Left lobe of liver (tissue), 2 donors: ENCODE measurements around the gene GALNT17. TPM values are rescaled to one million over a fixed set of nuclear protein-coding genes. Genes with fewer than 3 reads are reported as not detected.
A peak's percentile ranks its signal among the peaks of the same experiment; 100 is the strongest.
"Not testable (repeated sequence)": the region's sequence is repeated elsewhere in the genome, so short reads cannot be mapped to it uniquely, and the experiment has no call there.

Experiments
- ATAC-seq: fragments of 200-7000 bp; cut with Tn5 transposase; one replicate; pipeline ENCODE4 v1.9.1; 2020; ENCODE audit warnings: mild to moderate bottlenecking, moderate library complexity
- DNase-seq: peaks from one replicate; pipeline ENCODE4 v3.0.0-alpha.2; 2020; ENCODE audit warnings: low spot score
- total RNA-seq: library from RNA; stranded (reverse); gene quantifications from one replicate; pipeline ENCODE4 v1.2.1, GENCODE V29; 2021
- donor health status: DM: no; HTN: no; CAD: no; lungs with moderate emphysema.
- donor health status: DM: no; HTN: yes; CAD: no.

The GALNT17 gene
- total RNA-seq, 1 donor from 2014 or later: 0.18 TPM

GRCh38 chr7:71604818-71605414, 473.0 kb downstream of the GALNT17 start:
- no peak for DNase-seq
- no peak for ATAC-seq

- DNase-seq: no peak
- ATAC-seq: no peak
Observed at GRCh38 chr7:71611986-71612385, 480.0 kb downstream of the GALNT17 start.

- no peak for DNase-seq
- ATAC-seq: no peak
Observed at GRCh38 chr7:71612911-71613310, 481.0 kb downstream of the GALNT17 start.

GRCh38 chr7:71613313-71613712, 481.4 kb downstream of the GALNT17 start:
- ATAC-seq (peak; percentile 38), DNase-seq (no peak)

- no peak for DNase-seq
- ATAC-seq: peak; percentile 34
Observed at GRCh38 chr7:71615017-71615416, 483.1 kb downstream of the GALNT17 start.

GRCh38 chr7:71616217-71616616, 484.3 kb downstream of the GALNT17 start:
- ATAC-seq (no peak), DNase-seq (no peak)

- DNase-seq: no peak
Observed at GRCh38 chr7:71618278-71618677, 486.3 kb downstream of the GALNT17 start.

GRCh38 chr7:71625545-71625944, 493.6 kb downstream of the GALNT17 start:
- no peak for DNase-seq
- ATAC-seq: no peak

More at GRCh38 chr7:71618278-71618677, 486.3 kb downstream of the GALNT17 start:
- ATAC-seq: no peak

- DNase-seq: no peak
- ATAC-seq: no peak
Observed at GRCh38 chr7:71626206-71626605, 494.3 kb downstream of the GALNT17 start.

- no peak for DNase-seq
- no peak for ATAC-seq
Observed at GRCh38 chr7:71627651-71628050, 495.7 kb downstream of the GALNT17 start.

- DNase-seq (no peak), ATAC-seq (no peak)
Observed at GRCh38 chr7:71630516-71630915, 498.6 kb downstream of the GALNT17 start.

- ATAC-seq: no peak
- DNase-seq: no peak
Observed at GRCh38 chr7:71633551-71634008, 501.6 kb downstream of the GALNT17 start.

GRCh38 chr7:71635849-71636248, 503.9 kb downstream of the GALNT17 start:
- not testable (repeated sequence) for ATAC-seq, DNase-seq

- DNase-seq (no peak), ATAC-seq (no peak)
Observed at GRCh38 chr7:71636329-71636728, 504.4 kb downstream of the GALNT17 start.

GRCh38 chr7:71637578-71637977, 505.6 kb downstream of the GALNT17 start:
- ATAC-seq: no peak

GRCh38 chr7:71638108-71638507, 506.2 kb downstream of the GALNT17 start:
- no peak for ATAC-seq
- no peak for DNase-seq

More at GRCh38 chr7:71637578-71637977, 505.6 kb downstream of the GALNT17 start:
- DNase-seq: no peak

GRCh38 chr7:71639382-71640085, 507.6 kb downstream of the GALNT17 start:
- no peak for ATAC-seq
- no peak for DNase-seq

GRCh38 chr7:71643031-71643430, 511.1 kb downstream of the GALNT17 start:
- ATAC-seq: not testable (repeated sequence)

GRCh38 chr7:71645836-71646235, 513.9 kb downstream of the GALNT17 start:
- ATAC-seq (no peak), DNase-seq (no peak)

More at GRCh38 chr7:71643031-71643430, 511.1 kb downstream of the GALNT17 start:
- DNase-seq: not testable (repeated sequence)

- no peak for DNase-seq
- no peak for ATAC-seq
Observed at GRCh38 chr7:71649812-71650211, 517.9 kb downstream of the GALNT17 start.

GRCh38 chr7:71650653-71651337, 518.9 kb downstream of the GALNT17 start:
- DNase-seq (no peak), ATAC-seq (no peak)

GRCh38 chr7:71652510-71652909, 520.6 kb downstream of the GALNT17 start:
- ATAC-seq (no peak), DNase-seq (no peak)
